GM12878 (cell line): ENCODE measurements around the gene CREBRF. TPM values are rescaled to one million over a fixed set of nuclear protein-coding genes. Genes with fewer than 3 reads are reported as not detected.

Source experiments
- ATAC-seq: fragments of 200-7000 bp; cut with Tn5 transposase; 3 replicates; pipeline ENCODE4 v1.9.1; 2020; ENCODE audit warnings: mild to moderate bottlenecking, moderate library complexity
- BruUV-seq: library from RNA; stranded (reverse); fragments of 400-500 nt; replicated peaks from 2 replicates; lab custom pipeline; 2021; lab: Mats Ljungman, UMichigan
- CTCF ChIA-PET: fragments of 300-600 bp; sonication (Branson Sonifier 250); formaldehyde crosslinking; extraction: SDS; loops from one replicate; lab custom pipeline; 2021; ENCODE audit warnings: inconsistent platforms; lab: Yijun Ruan, JAX
- POLR2A ChIA-PET: fragments of 350-600 bp; formaldehyde crosslinking; extraction: SDS; loops from one replicate; lab custom pipeline; 2021; ENCODE audit warnings: inconsistent platforms; lab: Charles Lee
- RAD21 ChIA-PET: fragments of 300-600 bp; sonication (Branson Sonifier 250); formaldehyde crosslinking; loops from one replicate; lab custom pipeline; 2023; ENCODE audit warnings: antibody characterized with exemption; ENCODE audit not compliant: unreplicated experiment; lab: Charles Lee
- SMC1A ChIA-PET: fragments of 300-600 bp; sonication (Branson Sonifier 250); formaldehyde crosslinking; loops from one replicate; lab custom pipeline; 2023; ENCODE audit not compliant: unreplicated experiment, uncharacterized antibody; lab: Charles Lee
- DNase-seq: peaks from one replicate; pipeline ENCODE4 v3.0.0-alpha.2; 2011; ENCODE audit warnings: low read depth, low spot score
- FAIRE-seq: peaks from 3 replicates; lab custom pipeline; 2011; peaks lifted over from hg19 to GRCh38; lab: Jason Lieb, UNC
- H2AFZ ChIP-seq: 2 replicates; pipeline ENCODE4 v1.6.0; 2011; ENCODE audit warnings: low read depth, low read length, control low read depth; ENCODE audit not compliant: control insufficient read depth
- H3K27ac ChIP-seq: 2 replicates; pipeline ENCODE4 v1.5.1; 2011; ENCODE audit warnings: control low read depth; ENCODE audit not compliant: control insufficient read depth, insufficient read depth
- H3K27me3 ChIP-seq, 2 experiments: replicated peaks in 1 of 2; 2 replicates each; pipeline versions ENCODE4 v1.6.0 to v1.6.1; 2011; ENCODE audit warnings: low read length in 1 of 2; ENCODE audit not compliant: control insufficient read depth in 2 of 2, insufficient read depth in 2 of 2
- H3K36me3 ChIP-seq, 2 experiments: 2 replicates each; pipeline ENCODE4 v1.5.1; 2011; ENCODE audit warnings: low read length in 1 of 2; ENCODE audit not compliant: control insufficient read depth in 2 of 2, insufficient read depth in 2 of 2
- H3K4me1 ChIP-seq: 2 replicates; pipeline ENCODE4 v1.6.1; 2011; ENCODE audit warnings: mild to moderate bottlenecking, low read length, moderate library complexity, mixed read lengths; ENCODE audit not compliant: control insufficient read depth, insufficient read depth
- H3K4me2 ChIP-seq: 2 replicates; pipeline ENCODE4 v1.6.0; 2011; ENCODE audit warnings: control low read depth; ENCODE audit not compliant: control insufficient read depth, insufficient read depth
- H3K4me3 ChIP-seq: fragments of 200-600 bp; sonication (generic); 2 replicates; pipeline ENCODE4 v1.5.1; 2016
- H3K79me2 ChIP-seq: 2 replicates; pipeline ENCODE4 v1.6.0; 2011; ENCODE audit warnings: low read length; ENCODE audit not compliant: control insufficient read depth, insufficient read depth
- H3K9ac ChIP-seq: 2 replicates; pipeline ENCODE4 v1.8.0; 2011; ENCODE audit warnings: low read length, control low read depth, mixed read lengths; ENCODE audit not compliant: control insufficient read depth, insufficient read depth
- H3K9me3 ChIP-seq: replicated peaks from 3 replicates; pipeline ENCODE4 v1.5.1; 2011; ENCODE audit warnings: mild to moderate bottlenecking, low read length; ENCODE audit not compliant: control insufficient read depth, insufficient read depth
- H4K20me1 ChIP-seq: 2 replicates; pipeline ENCODE4 v1.6.0; 2011; ENCODE audit not compliant: control insufficient read depth, insufficient read depth
- ATF2 ChIP-seq: IDR thresholded peaks from 2 replicates; pipeline ENCODE4 v1.6.1; 2012; ENCODE audit warnings: low read length, inconsistent platforms
- CBX5 ChIP-seq: sonication (generic); IDR thresholded peaks from 2 replicates; pipeline ENCODE4 v1.6.1; 2016; ENCODE audit warnings: low read depth, moderate library complexity, mild to moderate bottlenecking, inconsistent platforms
- CEBPZ ChIP-seq: fragments of 150-350 bp; IDR thresholded peaks from 2 replicates; pipeline ENCODE4 v1.6.1; 2016; ENCODE audit warnings: low read depth, low read length
- DPF2 ChIP-seq: fragments of 450-650 bp; IDR thresholded peaks from 2 replicates; pipeline ENCODE4 v1.6.1; 2017; ENCODE audit warnings: mild to moderate bottlenecking
- FOXK2 ChIP-seq: fragments of 450-650 bp; IDR thresholded peaks from 2 replicates; pipeline ENCODE4 v1.6.1; 2017; ENCODE audit warnings: mild to moderate bottlenecking, moderate library complexity
- IKZF2 ChIP-seq, 2 experiments: fragments of 450-650 bp; IDR thresholded peaks; 2 replicates each; pipeline ENCODE4 v1.6.1; 2017; ENCODE audit warnings: mild to moderate bottlenecking in 2 of 2, moderate library complexity in 2 of 2
- NFYB ChIP-seq: IDR thresholded peaks from 2 replicates; pipeline ENCODE4 v1.6.1; 2011; ENCODE audit warnings: low read depth, mild to moderate bottlenecking, low read length, improper control_type of control experiment, moderate library complexity; ENCODE audit not compliant: insufficient read depth
- POLR2AphosphoS2 ChIP-seq: IDR thresholded peaks from 2 replicates; pipeline ENCODE4 v1.6.1; 2011; ENCODE audit warnings: low read depth, mild to moderate bottlenecking, low read length, improper control_type of control experiment, moderate library complexity
- RBBP5 ChIP-seq: fragments of 200-600 bp; sonication (generic); conservative IDR thresholded peaks from 2 replicates; pipeline ENCODE4 v1.6.1; 2016
- RELB ChIP-seq: fragments of 450-650 bp; IDR thresholded peaks from 2 replicates; pipeline ENCODE4 v1.6.1; 2017; ENCODE audit warnings: low read depth, mild to moderate bottlenecking, moderate library complexity
- SMARCA5 ChIP-seq: fragments of 450-650 bp; IDR thresholded peaks from 2 replicates; pipeline ENCODE4 v1.6.1; 2017; ENCODE audit warnings: mild to moderate bottlenecking
- SRF ChIP-seq, 2 experiments: IDR thresholded peaks; 2 replicates each; pipeline ENCODE4 v1.6.1; 2011; ENCODE audit warnings: low read depth in 2 of 2, low read length in 2 of 2, mild to moderate bottlenecking in 1 of 2, moderate library complexity in 1 of 2
- SUPT20H ChIP-seq: IDR thresholded peaks from 2 replicates; pipeline ENCODE4 v1.6.1; 2011; ENCODE audit warnings: low read depth, mild to moderate bottlenecking, low read length, moderate library complexity, borderline replicate concordance; ENCODE audit not compliant: control insufficient read depth
- TAF1 ChIP-seq: IDR thresholded peaks from 2 replicates; pipeline ENCODE4 v1.6.1; 2011; ENCODE audit warnings: mild to moderate bottlenecking, low read depth, low read length, borderline replicate concordance
- YBX1 ChIP-seq: fragments of 450-650 bp; IDR thresholded peaks from 2 replicates; pipeline ENCODE4 v1.6.1; 2016; ENCODE audit warnings: antibody characterized with exemption
- WGBS: methylation state at CpG from one replicate; pipeline ENCODE4 v1.1.6; 2016; ENCODE audit warnings: low lambda C conversion rate; ENCODE audit not compliant: insufficient replicate concordance, insufficient coverage; ENCODE audit errors: missing lambda C conversion rate; 5-methylcytosine and 5-hydroxymethylcytosine counted together
- in situ Hi-C: fragments of 300-500 bp; cut with MboI; formaldehyde crosslinking; loops from 9 replicates; pipeline ENCODE4 v1.14.3; 2018; ENCODE audit warnings: mixed read lengths
- intact Hi-C: fragments of 100-400 bp; cut with micrococcal nuclease; formaldehyde crosslinking; loops from one replicate; pipeline ENCODE4 v1.14.2; 2022; ENCODE audit not compliant: unreplicated experiment
- polyA plus RNA-seq, 11 experiments: library from polyadenylated mRNA; depleted of rRNA in 4 of 11; unstranded in 6 of 11; stranded (reverse) in 5 of 11; fragments of >200 nt; fragmentation: Nextera tagmentation in 4 of 11; fragmentation: Illumina TruSeq in 1 of 11; extraction: Ambion mirVana in 4 of 11; extraction: Trizol in 1 of 11; gene quantifications; 1 replicate in 1 of 11; 2 replicates in 10 of 11; pipeline versions ENCODE4 v1.2.1 to v1.2.3, GENCODE V29; 2011 to 2016; ENCODE audit warnings: inconsistent platforms in 2 of 11, missing spikeins in 2 of 11, low read depth in 1 of 11
- total RNA-seq, 4 experiments: library from RNA; depleted of rRNA in 3 of 4; stranded (reverse); fragments of >200 nt in 3 of 4; fragmentation: Illumina TruSeq in 1 of 4; extraction: Trizol in 1 of 4; gene quantifications; 2 replicates each; pipeline versions ENCODE4 v1.2.1 to v1.2.3, GENCODE V29; 2013 to 2021

CREBRF gene
- total and polyA plus RNA-seq, 10 of the 15 experiments (the other 5 are each of a cell fraction or from before 2014, with no cell fraction given), result 1.2 to 12.7 (median 3.9) TPM

- no peak for TF ChIP-seq TAF1
- TF ChIP-seq ATF2, result no peak
- TF ChIP-seq SRF (IDR thresholded peaks at IDR 0.05; ENCODE audit: low read depth in 2 of 2, low read length in 2 of 2), result no peak
- no peak for TF ChIP-seq FOXK2
- TF ChIP-seq RBBP5, result no peak
- no peak for TF ChIP-seq POLR2AphosphoS2
- TF ChIP-seq CEBPZ, result no peak
- TF ChIP-seq NFYB, result no peak
Measured at GRCh38 chr5:173159256-173159655, 103.1 kb downstream of the CREBRF start (continued).

GRCh38 chr5:173161148-173161547 is 105.0 kb downstream of the CREBRF start:
- DNase-seq (no peak), ATAC-seq (no peak), FAIRE-seq (no peak)
- intact Hi-C loops (no loop called here), in situ Hi-C loops (no loop called here)
- H4K20me1 ChIP-seq, result no peaks in the 10 kb centered on the region
- H3K9me3 ChIP-seq, result no peaks in the 10 kb centered on the region
- no TSS peak for BruUV-seq
- POLR2A ChIA-PET, result no interaction called here
- no peaks in the 10 kb centered on the region for H3K27me3 ChIP-seq
- H3K9ac ChIP-seq, result no peak overlapping the region
- no peak overlapping the region for H2AFZ ChIP-seq
- no peaks in the 10 kb centered on the region for H3K79me2 ChIP-seq
- WGBS, result 96% methylated on average over 5 of the region's 5 CpGs
- RAD21 ChIA-PET, result no interaction called here
- H3K27ac ChIP-seq, result no peak overlapping the region
- SMC1A ChIA-PET, result no interaction called here
- H3K4me3 ChIP-seq, result no peak overlapping the region
- peaks cover 6 to 9% of the 10 kb centered on the region in 2 experiments for H3K36me3 ChIP-seq
- CTCF ChIA-PET, result no interaction called here
- no peaks in the 10 kb centered on the region for H3K4me1 ChIP-seq
- no peak overlapping the region for H3K4me2 ChIP-seq
- TF ChIP-seq SMARCA5 (no peak), IKZF2 (IDR thresholded peaks at IDR 0.05) (no peak), RELB (no peak), YBX1 (no peak), SUPT20H (no peak), CBX5 (no peak), DPF2 (no peak)
